Islet precursor cell (in vitro differentiated cells): ENCODE data around the gene TDP1.

ENCODE experiments used
- DNase-seq: peaks from one replicate; pipeline ENCODE4 v3.0.0-alpha.2; 2018

The TDP1 gene

GRCh38 chr14:89947344-89947743 is 8.4 kb upstream of the TDP1 start:
- no peak for DNase-seq

- DNase-seq, result peak; percentile 69
Measured at GRCh38 chr14:89952576-89952975, 3.2 kb upstream of the TDP1 start.

GRCh38 chr14:89953602-89954001 is 2.1 kb upstream of the TDP1 start:
- DNase-seq, result no peak

GRCh38 chr14:89954070-89955021 is 1.4 kb upstream of the TDP1 start, which contains the start of gene EFCAB11:
TSS of gene EFCAB11 (minus strand) at chr14:89954730. CDS start at chr14:89954660, 70 bp downstream.
- DNase-seq, result peak; percentile 99

- no peak for DNase-seq
Measured at GRCh38 chr14:89955022-89955744, 544 bp upstream of the TDP1 start.

- DNase-seq, result no peak
Measured at GRCh38 chr14:89956661-89957009, 908 bp downstream of the TDP1 start.

- DNase-seq, result no peak
Measured at GRCh38 chr14:89957376-89957775, 1.6 kb downstream of the TDP1 start.

GRCh38 chr14:89957791-89958190 is 2.1 kb downstream of the TDP1 start:
- peak; percentile 57 for DNase-seq

- DNase-seq, result no peak
Measured at GRCh38 chr14:89958966-89959365, 3.2 kb downstream of the TDP1 start.

- no peak for DNase-seq
Measured at GRCh38 chr14:89959853-89960445, 4.2 kb downstream of the TDP1 start.

- DNase-seq, result no peak
Measured at GRCh38 chr14:89960914-89961313, 5.2 kb downstream of the TDP1 start.

GRCh38 chr14:89963288-89963978 is 7.7 kb downstream of the TDP1 start:
- DNase-seq, result no peak

- no peak for DNase-seq
Measured at GRCh38 chr14:89965839-89966238, 10.1 kb downstream of the TDP1 start.

- peak; percentile 81 for DNase-seq
Measured at GRCh38 chr14:89973234-89973823, 17.6 kb downstream of the TDP1 start.

- DNase-seq, result no peak
Measured at GRCh38 chr14:89977668-89978067, 21.9 kb downstream of the TDP1 start.

GRCh38 chr14:89978656-89979055 is 22.9 kb downstream of the TDP1 start:
- DNase-seq, result no peak

- no peak for DNase-seq
Measured at GRCh38 chr14:89983375-89983774, 27.6 kb downstream of the TDP1 start.

GRCh38 chr14:89986462-89987160 is 30.9 kb downstream of the TDP1 start:
- no peak for DNase-seq

GRCh38 chr14:89987161-89987475 is 31.4 kb downstream of the TDP1 start:
- DNase-seq, result no peak

- no peak for DNase-seq
Measured at GRCh38 chr14:89988787-89989186, 33.1 kb downstream of the TDP1 start.

GRCh38 chr14:89990218-89990617 is 34.5 kb downstream of the TDP1 start:
- DNase-seq, result no peak

- DNase-seq, result no peak
Measured at GRCh38 chr14:89990623-89991275, 35.0 kb downstream of the TDP1 start.
